Stomach (tissue), 9 donors: ENCODE results near the gene COL19A1. TPM values are rescaled to one million over a fixed set of nuclear protein-coding genes. Genes with fewer than 3 reads are reported as not detected.
"Not testable (repeated sequence)": the region's sequence is repeated elsewhere in the genome, so short reads cannot be mapped to it uniquely, and the experiment has no call there.

Experiments used
- DNase-seq, 2 donors: peaks; one replicate each; pipeline versions ENCODE4 v3.0.0 to v3.0.0-alpha.2; 2013 to 2019
- H3K27ac ChIP-seq, 5 donors: fragments of 200-600 bp in 4 of 5; sonication (generic) in 4 of 5; one replicate each; pipeline ENCODE4 v1.5.1; 2013 to 2019; ENCODE audit warnings: mild to moderate bottlenecking in 1 of 5, moderate library complexity in 1 of 5
- H3K27me3 ChIP-seq, 3 donors: fragments of 200-600 bp; sonication (generic); one replicate each; pipeline ENCODE4 v1.5.1; 2017 to 2019; ENCODE audit warnings: mixed run types in 1 of 3
- H3K36me3 ChIP-seq, 4 donors: fragments of 200-600 bp; sonication (generic); 1 replicate in 3 of 4; 2 replicates in 1 of 4; pipeline ENCODE4 v1.5.1; 2016 to 2019
- H3K4me1 ChIP-seq, 4 donors: fragments of 200-600 bp; sonication (generic); one replicate each; pipeline ENCODE4 v1.5.1; 2016 to 2019
- H3K4me3 ChIP-seq, 4 donors: fragments of 200-600 bp; sonication (generic) in 3 of 4; one replicate each; pipeline ENCODE4 v1.5.1; 2016 to 2019; ENCODE audit warnings: mild to moderate bottlenecking in 1 of 4
- H3K9me3 ChIP-seq, 4 donors: fragments of 200-600 bp; sonication (generic); one replicate each; pipeline ENCODE4 v1.5.1; 2016 to 2019
- CTCF ChIP-seq, 7 experiments: fragments of 450-650 bp in 4 of 7; fragments of 200-600 bp in 3 of 7; sonication (generic) in 3 of 7; IDR thresholded peaks; one replicate each; pipeline ENCODE4 v1.5.1; 2016 to 2019; ENCODE audit warnings: antibody characterized with exemption in 7 of 7, control low read depth in 2 of 7, mild to moderate bottlenecking in 1 of 7
- EP300 ChIP-seq: sonication (generic); formaldehyde crosslinking; IDR thresholded peaks from one replicate; pipeline ENCODE4 v1.6.1; 2017; ENCODE audit warnings: antibody characterized with exemption
- POLR2A ChIP-seq, 4 donors: fragments of 450-650 bp; IDR thresholded peaks; one replicate each; pipeline ENCODE4 v1.6.1; 2016; ENCODE audit warnings: antibody characterized with exemption in 4 of 4, control low read depth in 2 of 4, mild to moderate bottlenecking in 1 of 4, moderate library complexity in 1 of 4
- POLR2AphosphoS5 ChIP-seq, 3 donors: sonication (generic); formaldehyde crosslinking; IDR thresholded peaks; one replicate each; pipeline ENCODE4 v1.6.1; 2016; ENCODE audit warnings: antibody characterized with exemption in 3 of 3
- WGBS, 5 donors: extraction: QIAGEN DNeasy Blood & Tissue Kit in 3 of 5; methylation state at CpG; one replicate each; pipeline versions ENCODE4 v1.1.5 to v1.1.7; 2013 to 2018; 5-methylcytosine and 5-hydroxymethylcytosine counted together
- intact Hi-C: fragments of 100-400 bp; cut with DNase I; formaldehyde crosslinking; loops from one replicate; pipeline ENCODE4 v1.15.1; 2023; ENCODE audit warnings: low total_unique reads
- polyA plus RNA-seq, 3 donors: library from polyadenylated mRNA; stranded (reverse); fragments of 200-250 nt; gene quantifications; one replicate each; pipeline ENCODE4 v1.2.3, GENCODE V29; 2013
- total RNA-seq, 5 donors: library from RNA; depleted of rRNA; stranded (reverse); fragments of >200 nt; gene quantifications; one replicate each; pipeline versions ENCODE4 v1.1.0 to v1.2.3, GENCODE V29; 2014 to 2016
- donor health status: healthy with polysubstance abuse.
- donor health status: Bipolar disorder and iron deficiency.
- donor health status: healthy.

COL19A1 gene
- total and polyA plus RNA-seq, 8 donors = 0.13 to 13.4 (median 2.5) TPM; not detected in 3

DNA sequence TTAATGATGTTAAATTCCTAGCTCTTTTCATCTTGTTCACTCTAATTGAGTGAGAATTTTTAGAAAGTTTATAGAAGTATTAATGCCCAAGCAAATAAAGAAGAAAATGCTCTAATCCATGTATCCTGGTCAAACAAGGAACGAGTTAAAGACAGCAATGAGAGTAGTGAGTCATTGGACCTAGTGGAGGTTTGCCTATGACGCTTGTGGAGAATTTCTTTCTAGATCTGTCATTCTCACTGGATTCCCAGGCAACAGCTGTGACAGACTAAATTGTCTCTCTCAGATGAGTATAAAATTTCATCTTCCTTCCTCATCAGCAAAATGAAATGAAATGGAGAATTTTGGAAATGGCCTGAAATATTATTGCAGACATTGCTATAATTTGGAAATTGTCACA is 127.9 kb downstream of the COL19A1 start:
- Histone ChIP-seq H3K36me3 (no peaks in the 10 kb centered on the region), H3K27me3 (no peaks in the 10 kb centered on the region), H3K9me3 (no peaks in the 10 kb centered on the region), H3K4me3 (no peak overlapping the region), H3K27ac (no peak overlapping the region), H3K4me1 (no peaks in the 10 kb centered on the region)
- no peak for DNase-seq
- no peak for TF ChIP-seq CTCF (IDR thresholded peaks at IDR 0.05)
- TF ChIP-seq EP300 = no peak
- 48 to 73% (median 60%) methylated on average over 2 of the region's 2 CpGs for WGBS, 5 donors
- intact Hi-C loops = no loop called here

- Histone ChIP-seq H3K36me3 (no peaks in the 10 kb centered on the region), H3K27ac (no peak overlapping the region), H3K9me3 (peaks cover 0 to 15% (median 0%) of the 10 kb centered on the region in 4 donors), H3K4me1 (no peaks in the 10 kb centered on the region), H3K4me3 (no peak overlapping the region), H3K27me3 (no peaks in the 10 kb centered on the region)
- no peak for TF ChIP-seq EP300
- TF ChIP-seq POLR2AphosphoS5 (IDR thresholded peaks at IDR 0.05) = no peak
- TF ChIP-seq CTCF (IDR thresholded peaks at IDR 0.05) = no peak
- TF ChIP-seq POLR2A (IDR thresholded peaks at IDR 0.05) = no peak
- intact Hi-C loops = no loop called here
- no peak for DNase-seq
Measured at GRCh38 chr6:70008189-70008588, 141.8 kb downstream of the COL19A1 start.

DNA sequence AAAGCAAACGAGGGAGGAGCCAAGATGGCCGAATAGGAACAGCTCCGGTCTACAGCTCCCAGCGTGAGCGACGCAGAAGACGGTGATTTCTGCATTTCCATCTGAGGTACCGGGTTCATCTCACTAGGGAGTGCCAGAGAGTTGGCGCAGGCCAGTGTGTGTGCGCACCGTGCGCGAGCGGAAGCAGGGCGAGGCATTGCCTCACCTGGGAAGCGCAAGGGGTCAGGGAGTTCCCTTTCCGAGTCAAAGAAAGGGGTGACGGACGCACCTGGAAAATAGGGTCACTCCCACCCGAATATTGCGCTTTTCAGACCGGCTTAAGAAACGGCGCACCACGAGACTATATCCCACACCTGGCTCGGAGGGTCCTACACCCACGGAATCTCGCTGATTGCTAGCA is 144.0 kb downstream of the COL19A1 start:
- H3K4me3 ChIP-seq, H3K36me3 ChIP-seq, H3K4me1 ChIP-seq, H3K27ac ChIP-seq, H3K27me3 ChIP-seq, H3K9me3 ChIP-seq, intact Hi-C loops, DNase-seq: not testable (repeated sequence)
- WGBS, 5 donors = 88 to 96% (median 94%) methylated on average over 25 to 28 of the region's 28 CpGs

GRCh38 chr6:70023201-70023600 is 156.8 kb downstream of the COL19A1 start:
- H3K4me3 ChIP-seq, H3K27me3 ChIP-seq, H3K27ac ChIP-seq, H3K9me3 ChIP-seq, intact Hi-C loops, H3K36me3 ChIP-seq, DNase-seq, H3K4me1 ChIP-seq: not testable (repeated sequence)
- WGBS, 5 donors = 80 to 91% (median 87%) methylated on average over 10 of the region's 10 CpGs

- Histone ChIP-seq H3K36me3 (no peaks in the 10 kb centered on the region), H3K27ac (no peak overlapping the region), H3K4me3 (no peak overlapping the region), H3K4me1 (no peaks in the 10 kb centered on the region), H3K9me3 (no peaks in the 10 kb centered on the region), H3K27me3 (no peaks in the 10 kb centered on the region)
- TF ChIP-seq POLR2AphosphoS5 (IDR thresholded peaks at IDR 0.05) (no peak), POLR2A (IDR thresholded peaks at IDR 0.05) (no peak), CTCF (IDR thresholded peaks at IDR 0.05) (no peak), EP300 (no peak)
- intact Hi-C loops = no loop called here
- WGBS, 5 donors = 18 to 52% (median 26%) methylated on average over 1 of the region's 1 CpG
- no peak for DNase-seq
Measured at GRCh38 chr6:70028246-70028645, 161.9 kb downstream of the COL19A1 start.

GRCh38 chr6:70028926-70029325 is 162.6 kb downstream of the COL19A1 start:
- TF ChIP-seq CTCF (IDR thresholded peaks at IDR 0.05) (no peak), POLR2AphosphoS5 (IDR thresholded peaks at IDR 0.05) (no peak), EP300 (no peak)
- H3K27ac ChIP-seq = no peak overlapping the region
- no peak for DNase-seq
- no peak overlapping the region for H3K4me3 ChIP-seq
- H3K36me3 ChIP-seq = no peaks in the 10 kb centered on the region
- H3K9me3 ChIP-seq = no peaks in the 10 kb centered on the region
- no peaks in the 10 kb centered on the region for H3K4me1 ChIP-seq
- intact Hi-C loops = no loop called here
- H3K27me3 ChIP-seq = no peaks in the 10 kb centered on the region
